K562 (cell line): ENCODE data around the gene ZMYND8. TPM values are rescaled to one million over a fixed set of nuclear protein-coding genes. Genes with fewer than 3 reads are reported as not detected.
A peak's percentile ranks its signal among the peaks of the same experiment; 100 is the strongest.

Experiments used
- ATAC-seq: fragments of 200-7000 bp; cut with Tn5 transposase; 3 replicates; pipeline ENCODE4 v1.9.1; 2020; ENCODE audit warnings: moderate library complexity
- BruUV-seq: library from RNA; stranded (reverse); fragments of 400-500 nt; replicated peaks from 2 replicates; lab custom pipeline; 2021; lab: Mats Ljungman, UMichigan
- CTCF ChIA-PET: fragments of 300-600 bp; formaldehyde crosslinking; extraction: SDS; loops from one replicate; lab custom pipeline; 2021; ENCODE audit warnings: low intra/inter-chr PET ratio; lab: Yijun Ruan, JAX
- POLR2A ChIA-PET: fragments of 300-600, 350-650 bp; sonication (Branson Sonifier 250); formaldehyde crosslinking; extraction: SDS; loops from one replicate; lab custom pipeline; 2021; ENCODE audit warnings: antibody characterized with exemption, inconsistent platforms; lab: Yijun Ruan, JAX
- DNase-seq, 4 experiments: peaks; one replicate each; pipeline versions ENCODE4 v3.0.0 to v3.0.0-alpha.2; 2011 to 2018; ENCODE audit warnings: low spot score in 3 of 4, mixed read lengths in 3 of 4; ENCODE audit errors: extremely low read depth in 1 of 4
- FAIRE-seq: peaks from 2 replicates; lab custom pipeline; 2011; peaks lifted over from hg19 to GRCh38; lab: Jason Lieb, UNC
- H2AFZ ChIP-seq: 2 replicates; pipeline ENCODE4 v1.6.0; 2011; ENCODE audit warnings: low read depth, low read length, control low read depth, inconsistent platforms
- H3K27ac ChIP-seq: fragments of 200-600 bp; 3 replicates; pipeline ENCODE4 v1.8.0; 2011; ENCODE audit warnings: low read depth, mild to moderate bottlenecking, control low read depth, inconsistent platforms, low read length, moderate library complexity, mixed read lengths; ENCODE audit errors: extremely low read depth
- H3K27me3 ChIP-seq, 2 experiments: fragments of 300-600 bp in 1 of 2; 2 replicates in 1 of 2; 3 replicates in 1 of 2; pipeline versions ENCODE4 v1.6.0 to v1.8.0; 2011; ENCODE audit warnings: inconsistent platforms in 2 of 2, low read length in 2 of 2, mild to moderate bottlenecking in 1 of 2, mixed read lengths in 1 of 2, moderate library complexity in 1 of 2; ENCODE audit not compliant: control insufficient read depth in 2 of 2, insufficient read depth in 2 of 2
- H3K36me3 ChIP-seq: fragments of 300-600 bp; 3 replicates; pipeline ENCODE4 v1.8.0; 2011; ENCODE audit warnings: mild to moderate bottlenecking, low read length, inconsistent platforms; ENCODE audit not compliant: control insufficient read depth, insufficient read depth
- H3K4me1 ChIP-seq, 2 experiments: fragments of 200-600 bp in 1 of 2; replicated peaks in 1 of 2; 2 replicates in 1 of 2; 3 replicates in 1 of 2; pipeline versions ENCODE4 v1.5.1 to v1.8.0; 2011; ENCODE audit warnings: inconsistent platforms in 2 of 2, low read length in 2 of 2, mild to moderate bottlenecking in 1 of 2, mixed read lengths in 1 of 2, moderate library complexity in 1 of 2; ENCODE audit not compliant: control insufficient read depth in 2 of 2, insufficient read depth in 2 of 2
- H3K4me2 ChIP-seq: 2 replicates; pipeline ENCODE4 v1.6.1; 2011; ENCODE audit warnings: low read length, control low read depth, inconsistent platforms, mixed read lengths; ENCODE audit not compliant: insufficient read depth
- H3K4me3 ChIP-seq: fragments of 200-600 bp; sonication (generic), shearing (Covaris generic); 2 replicates; pipeline ENCODE4 v1.5.1; 2016; ENCODE audit warnings: control low read depth, inconsistent platforms
- H3K79me2 ChIP-seq: fragments of 200-600 bp; 3 replicates; pipeline ENCODE4 v1.8.0; 2011; ENCODE audit warnings: low read length, inconsistent platforms; ENCODE audit not compliant: control insufficient read depth, insufficient read depth
- H3K9ac ChIP-seq, 2 experiments: 2 replicates each; pipeline versions ENCODE4 v1.6.0 to v1.6.1; 2011; ENCODE audit warnings: low read depth in 2 of 2, low read length in 2 of 2, control low read depth in 1 of 2, inconsistent platforms in 1 of 2, mild to moderate bottlenecking in 1 of 2, mixed read lengths in 1 of 2; ENCODE audit not compliant: insufficient read depth in 1 of 2
- H3K9me1 ChIP-seq: one replicate; pipeline ENCODE4 v1.6.0; 2011; ENCODE audit warnings: inconsistent platforms, mild to moderate bottlenecking, low read length, moderate library complexity; ENCODE audit not compliant: control insufficient read depth, insufficient read depth
- H3K9me3 ChIP-seq: replicated peaks from 2 replicates; pipeline ENCODE4 v1.5.1; 2011; ENCODE audit warnings: low read depth, low read length, inconsistent platforms; ENCODE audit not compliant: control insufficient read depth, insufficient read depth
- H4K20me1 ChIP-seq: replicated peaks from 2 replicates; pipeline ENCODE4 v1.6.1; 2011; ENCODE audit warnings: low read length, inconsistent platforms, mixed read lengths; ENCODE audit not compliant: control insufficient read depth, insufficient read depth
- ASH1L ChIP-seq: fragments of 450-650 bp; IDR thresholded peaks from 2 replicates; pipeline ENCODE4 v1.6.1; 2018; ENCODE audit warnings: borderline replicate concordance, mild to moderate bottlenecking, low read depth; ENCODE audit not compliant: partially characterized antibody
- BCOR ChIP-seq: fragments of 450-650 bp; IDR thresholded peaks from 2 replicates; pipeline ENCODE4 v1.6.1; 2016
- BRD4 ChIP-seq: fragments of 200-600 bp; sonication (generic); IDR thresholded peaks from 2 replicates; pipeline ENCODE4 v1.6.1; 2017; ENCODE audit warnings: inconsistent platforms
- DIDO1 ChIP-seq: fragments of 450-650 bp; IDR thresholded peaks from 2 replicates; pipeline ENCODE4 v1.6.1; 2016; ENCODE audit warnings: low read depth, missing biosample characterization, missing genetic modification characterization
- IRF2 ChIP-seq: sonication (generic); formaldehyde crosslinking; IDR thresholded peaks from 2 replicates; pipeline ENCODE4 v1.8.1; 2022; ENCODE audit warnings: mild to moderate bottlenecking, missing genetic modification reagents
- NCOA1 ChIP-seq: fragments of 450-650 bp; IDR thresholded peaks from 2 replicates; pipeline ENCODE4 v1.6.1; 2016; ENCODE audit warnings: low read depth
- NEUROD1 ChIP-seq: fragments of 150-350 bp; IDR thresholded peaks from 2 replicates; pipeline ENCODE4 v1.6.1; 2014; ENCODE audit warnings: borderline replicate concordance, low read length, low read depth; ENCODE audit not compliant: partially characterized antibody
- PCBP1 ChIP-seq: fragments of 200-400 bp; formaldehyde crosslinking; IDR thresholded peaks from 2 replicates; pipeline ENCODE4 v1.6.1; 2018; ENCODE audit warnings: mild to moderate bottlenecking, low read depth, low read length; ENCODE audit not compliant: poor library complexity, severe bottlenecking
- PCBP2 ChIP-seq: fragments of 200-400 bp; formaldehyde crosslinking; IDR thresholded peaks from 2 replicates; pipeline ENCODE4 v1.6.1; 2018; ENCODE audit warnings: low read length, low read depth, mild to moderate bottlenecking, moderate library complexity; ENCODE audit not compliant: poor library complexity, severe bottlenecking
- RFX5 ChIP-seq: IDR thresholded peaks from 2 replicates; pipeline ENCODE4 v1.6.1; 2011; ENCODE audit warnings: low read depth, mild to moderate bottlenecking, improper control_type of control experiment, low read length
- SETDB1 ChIP-seq: IDR thresholded peaks from one replicate; pipeline ENCODE4 v1.6.1; 2012; ENCODE audit warnings: low read length, control low read depth, inconsistent platforms
- TAF1 ChIP-seq: IDR thresholded peaks from 2 replicates; pipeline ENCODE4 v1.6.1; 2011; ENCODE audit warnings: mild to moderate bottlenecking, low read length, moderate library complexity; ENCODE audit not compliant: insufficient read depth, control insufficient read depth, severe bottlenecking; ENCODE audit errors: extremely low read depth
- TGIF2 ChIP-seq: sonication (generic); formaldehyde crosslinking; IDR thresholded peaks from 2 replicates; pipeline ENCODE4 v1.8.1; 2022; ENCODE audit warnings: mild to moderate bottlenecking, missing genetic modification reagents, moderate library complexity
- ZNF76 ChIP-seq: fragments of 250-450 bp; sonication (Bioruptor Pico); IDR thresholded peaks from 2 replicates; pipeline ENCODE4 v1.4.0; 2020; ENCODE audit warnings: mild to moderate bottlenecking, moderate library complexity, borderline replicate concordance
- WGBS: fragments of 100-300 bp; shearing (Covaris generic); methylation state at CpG from one replicate; pipeline ENCODE4 v1.1.6; 2016; ENCODE audit warnings: low coverage, mixed read lengths; ENCODE audit not compliant: insufficient coverage; ENCODE audit errors: missing lambda C conversion rate; 5-methylcytosine and 5-hydroxymethylcytosine counted together
- in situ Hi-C: fragments of 300-500 bp; cut with MboI; formaldehyde crosslinking; loops from 4 replicates; pipeline ENCODE4 v1.15.0; 2018; ENCODE audit warnings: inconsistent platforms, mixed read lengths
- intact Hi-C: fragments of 100-400 bp; cut with micrococcal nuclease; formaldehyde crosslinking; loops from 2 replicates; pipeline ENCODE4 v1.14.2; 2022
- polyA plus RNA-seq, 8 experiments: library from polyadenylated mRNA; depleted of rRNA in 4 of 8; stranded (reverse) in 5 of 8; unstranded in 3 of 8; fragments of >200 nt; fragmentation: Nextera tagmentation in 2 of 8; fragmentation: Illumina TruSeq in 1 of 8; extraction: Ambion mirVana in 2 of 8; extraction: Trizol in 1 of 8; gene quantifications; 2 replicates each; pipeline versions ENCODE4 v1.2.1 to v1.2.3, GENCODE V29; 2011 to 2014; ENCODE audit warnings: inconsistent platforms in 1 of 8, missing spikeins in 1 of 8
- total RNA-seq, 7 experiments: library from RNA; depleted of rRNA in 6 of 7; stranded (reverse); fragments of >200 nt in 6 of 7; fragmentation: Illumina TruSeq in 2 of 7; extraction: Trizol in 2 of 7; gene quantifications; 2 replicates each; pipeline versions ENCODE4 v1.2.1 to v1.2.3, GENCODE V29; 2011 to 2021; ENCODE audit warnings: low replicate concordance in 1 of 7
- TF ChIP-seq, protein P1 (sequence below), 2 experiments: IDR thresholded peaks; 2 replicates each; pipeline ENCODE4 v1.6.1; 2011; ENCODE audit warnings: borderline replicate concordance in 1 of 2, control low read depth in 1 of 2, low read depth in 1 of 2, low read length in 1 of 2, mild to moderate bottlenecking in 1 of 2, mixed read lengths in 1 of 2, moderate library complexity in 1 of 2; ENCODE audit not compliant: insufficient read depth in 1 of 2, insufficient read length in 1 of 2, poor library complexity in 1 of 2, severe bottlenecking in 1 of 2; ENCODE audit errors: extremely low read depth in 1 of 2
- TF ChIP-seq, protein P2 (sequence below): fragments of 250-450 bp; sonication (Bioruptor Pico); IDR thresholded peaks from 2 replicates; pipeline ENCODE4 v1.8.0; 2021; ENCODE audit warnings: moderate library complexity, mild to moderate bottlenecking, inconsistent platforms

ZMYND8 gene
- total and polyA plus RNA-seq, 9 of the 15 experiments (the other 6 are each of a cell fraction or from before 2014, with no cell fraction given), result 31.8 to 148 (median 71.9) TPM

DNA sequence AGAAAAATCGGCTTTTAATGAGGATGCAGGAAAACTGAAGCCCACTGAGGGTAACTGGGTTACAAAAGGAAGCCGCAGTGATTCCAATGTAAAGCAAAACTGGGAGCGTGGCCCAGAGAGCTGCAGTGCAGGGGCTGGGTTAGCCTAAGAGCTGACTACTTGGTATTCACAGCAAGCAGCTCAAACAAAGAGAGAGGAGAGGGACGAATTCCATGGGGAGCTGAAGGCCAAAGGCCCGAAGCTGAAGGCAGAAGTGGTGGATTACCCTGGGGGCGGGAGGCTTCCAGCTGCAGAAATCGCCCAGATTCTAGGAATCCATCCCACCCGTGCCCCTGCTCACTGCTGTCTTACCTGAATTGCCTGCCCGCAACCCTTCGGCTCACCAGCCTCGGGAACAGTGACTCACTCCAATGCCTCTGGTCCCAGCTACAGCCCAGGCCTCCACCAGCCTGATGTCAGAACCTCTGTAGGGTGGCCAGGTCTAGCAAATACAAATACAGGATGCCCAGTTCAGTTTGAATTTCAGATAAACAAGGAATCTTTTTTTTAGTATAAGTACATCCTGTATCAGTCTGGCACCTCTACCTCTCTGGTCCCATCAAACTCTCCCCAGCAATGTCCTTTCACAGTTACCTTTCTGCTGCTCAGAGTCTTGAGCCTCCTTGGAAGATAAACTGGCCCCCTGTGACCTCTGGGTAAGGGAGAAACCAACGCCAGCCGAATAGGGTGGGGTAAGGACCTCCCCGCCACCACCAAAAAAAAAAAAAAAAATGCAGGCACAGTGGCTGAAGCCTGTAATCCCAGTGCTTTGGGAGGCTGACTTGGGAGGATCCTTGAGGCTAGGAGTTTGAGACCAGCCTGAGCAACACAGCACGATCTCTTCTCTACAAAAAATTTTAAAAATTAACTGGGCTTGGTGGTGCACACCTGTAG, 14.6 kb upstream of the ZMYND8 start:
- no peak overlapping the region for H3K4me3 ChIP-seq
- no TSS peak for BruUV-seq
- 0 out of 2 replicates have a peak, but pooled peaks have one; percentile 13 for TF ChIP-seq BCOR
- no peak for TF ChIP-seq BRD4
- TF ChIP-seq, protein P1, sequence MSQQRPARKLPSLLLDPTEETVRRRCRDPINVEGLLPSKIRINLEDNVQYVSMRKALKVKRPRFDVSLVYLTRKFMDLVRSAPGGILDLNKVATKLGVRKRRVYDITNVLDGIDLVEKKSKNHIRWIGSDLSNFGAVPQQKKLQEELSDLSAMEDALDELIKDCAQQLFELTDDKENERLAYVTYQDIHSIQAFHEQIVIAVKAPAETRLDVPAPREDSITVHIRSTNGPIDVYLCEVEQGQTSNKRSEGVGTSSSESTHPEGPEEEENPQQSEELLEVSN (IDR thresholded peaks at IDR 0.05; ENCODE audit: borderline replicate concordance in 1 of 2, extremely low read depth in 1 of 2, insufficient read depth in 1 of 2, insufficient read length in 1 of 2, low read depth in 1 of 2, low read length in 1 of 2, poor library complexity in 1 of 2, severe bottlenecking in 1 of 2), result no peak
- TF ChIP-seq PCBP1, result no peak
- no peak for TF ChIP-seq DIDO1 (tag)
- TF ChIP-seq SETDB1, result no peak
- TF ChIP-seq NCOA1, result no peak
- no peak for TF ChIP-seq IRF2
- TF ChIP-seq, protein P2, sequence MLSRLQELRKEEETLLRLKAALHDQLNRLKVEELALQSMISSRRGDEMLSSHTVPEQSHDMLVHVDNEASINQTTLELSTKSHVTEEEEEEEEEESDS, result no peak
- TF ChIP-seq RFX5, result no peak
- TF ChIP-seq NEUROD1, result no peak
- no peak for TF ChIP-seq TGIF2 (CRISPR knock-in tag)
- no peak for TF ChIP-seq ZNF76 (CRISPR knock-in tag)
- TF ChIP-seq ASH1L, result no peak
- TF ChIP-seq TAF1, result no peak
- no peak for TF ChIP-seq PCBP2

More for the DNA sequence above, 14.6 kb upstream of the ZMYND8 start:
- Histone ChIP-seq H4K20me1 (no peaks in the 10 kb centered on the region), H3K9me3 (no peaks in the 10 kb centered on the region), H3K4me1 (peaks cover 25 to 39% of the 10 kb centered on the region in 2 experiments), H3K9ac (peak overlapping the region; percentile 40 to 45; a peak in 3 of 4 replicates), H2AFZ (peak overlapping the region; percentile 90), H3K4me2 (peak overlapping the region; percentile 17), H3K79me2 (peaks cover 8% of the 10 kb centered on the region), H3K27ac (peak overlapping the region; percentile 35; the same call in 1 of the 3 replicates), H3K36me3 (no peaks in the 10 kb centered on the region; the same call in 2 of the 3 replicates), H3K27me3 (no peaks in the 10 kb centered on the region), H3K9me1 (no peaks in the 10 kb centered on the region)
- ATAC-seq (peak; percentile 50), FAIRE-seq (no peak), DNase-seq (peak in 1 of 4 experiments; percentile 64)
- POLR2A ChIA-PET, result interaction anchor here (0.7 to 1.6 kb wide), 5 partner anchors 9 to 65 kb away, joined by 3 to 7 read pairs (median 3); partner anchors contain the start of gene ZMYND8
- in situ Hi-C loops, result no loop called here
- CTCF ChIA-PET, result no interaction called here
- intact Hi-C loops, result no loop called here
- WGBS, result 59% methylated on average over 12 of the region's 15 CpGs
